Prostate gland (tissue), 1 donor: Measurements from ENCODE around the gene ADK.

Experiments used
- POLR2A ChIP-seq: fragments of 450-650 bp; IDR thresholded peaks from one replicate; pipeline ENCODE4 v1.6.1; 2016; ENCODE audit warnings: antibody characterized with exemption, mild to moderate bottlenecking
- POLR2AphosphoS5 ChIP-seq: sonication (generic); formaldehyde crosslinking; IDR thresholded peaks from one replicate; pipeline ENCODE4 v1.6.1; 2017; ENCODE audit warnings: antibody characterized with exemption

GRCh38 chr10:74171625-74172024, 20.6 kb downstream of the ADK start:
- no peak for TF ChIP-seq POLR2A
- TF ChIP-seq POLR2AphosphoS5, result no peak
